Liver (tissue), 9 donors: ENCODE data around the gene TWF1. TPM values are rescaled to one million over a fixed set of nuclear protein-coding genes. Genes with fewer than 3 reads are reported as not detected.

Source experiments
- DNase-seq: peaks from one replicate; pipeline ENCODE4 v3.0.0-alpha.2; 2017; ENCODE audit warnings: low spot score
- H3K27ac ChIP-seq, 2 donors: one replicate each; pipeline ENCODE4 v1.7.0; 2013; ENCODE audit warnings: inconsistent platforms in 2 of 2, low read length in 2 of 2, control low read depth in 1 of 2, low read depth in 1 of 2, mild to moderate bottlenecking in 1 of 2
- H3K27me3 ChIP-seq, 4 donors: one replicate each; pipeline versions ENCODE4 v1.6.1 to v1.7.0; 2013; ENCODE audit warnings: low read length in 3 of 4, inconsistent platforms in 1 of 4, mild to moderate bottlenecking in 1 of 4, moderate library complexity in 1 of 4; ENCODE audit not compliant: control insufficient read depth in 4 of 4, insufficient read depth in 4 of 4
- H3K36me3 ChIP-seq, 4 donors: one replicate each; pipeline versions ENCODE4 v1.6.1 to v1.7.0; 2013; ENCODE audit warnings: low read length in 3 of 4, mild to moderate bottlenecking in 3 of 4, low read depth in 1 of 4, moderate library complexity in 1 of 4; ENCODE audit not compliant: control insufficient read depth in 4 of 4, insufficient read depth in 3 of 4
- H3K4me1 ChIP-seq, 4 donors: one replicate each; pipeline versions ENCODE4 v1.6.1 to v1.7.0; 2013; ENCODE audit warnings: low read length in 3 of 4, mild to moderate bottlenecking in 3 of 4, moderate library complexity in 1 of 4; ENCODE audit not compliant: control insufficient read depth in 4 of 4, insufficient read depth in 4 of 4
- H3K4me3 ChIP-seq, 3 donors: one replicate each; pipeline versions ENCODE4 v1.6.1 to v1.7.0; 2013; ENCODE audit warnings: low read length in 3 of 3, control low read depth in 1 of 3, low read depth in 1 of 3, mild to moderate bottlenecking in 1 of 3
- H3K9ac ChIP-seq, 2 donors: one replicate each; pipeline ENCODE4 v1.7.0; 2013; ENCODE audit warnings: low read length in 2 of 2, mild to moderate bottlenecking in 2 of 2, moderate library complexity in 2 of 2, control low read depth in 1 of 2, low read depth in 1 of 2
- H3K9me3 ChIP-seq, 4 donors: one replicate each; pipeline versions ENCODE4 v1.6.1 to v1.7.0; 2013; ENCODE audit warnings: low read length in 3 of 4; ENCODE audit not compliant: control insufficient read depth in 4 of 4
- CTCF ChIP-seq: fragments of 150-350 bp; IDR thresholded peaks from 2 replicates; pipeline ENCODE4 v1.5.1; 2017; ENCODE audit warnings: improper control_type of control experiment, low read depth, low read length; ENCODE audit not compliant: missing input control
- EGR1 ChIP-seq, 2 donors: IDR thresholded peaks; 2 replicates each; pipeline ENCODE4 v1.6.1; 2016 to 2018; ENCODE audit warnings: antibody characterized with exemption in 2 of 2, low read depth in 2 of 2
- FOXA1 ChIP-seq: IDR thresholded peaks from 2 replicates; pipeline ENCODE4 v1.6.1; 2016; ENCODE audit warnings: antibody characterized with exemption
- FOXA2 ChIP-seq: IDR thresholded peaks from 2 replicates; pipeline ENCODE4 v1.6.1; 2016; ENCODE audit warnings: antibody characterized with exemption
- GABPA ChIP-seq, 2 donors: IDR thresholded peaks in 1 of 2; conservative IDR thresholded peaks in 1 of 2; 2 replicates each; pipeline ENCODE4 v1.6.1; 2016; ENCODE audit warnings: antibody characterized with exemption in 2 of 2, mild to moderate bottlenecking in 1 of 2, moderate library complexity in 1 of 2
- HNF4A ChIP-seq, 2 donors: conservative IDR thresholded peaks; 2 replicates each; pipeline ENCODE4 v1.6.1; 2016; ENCODE audit warnings: antibody characterized with exemption in 2 of 2, mild to moderate bottlenecking in 2 of 2
- HNF4G ChIP-seq: IDR thresholded peaks from 2 replicates; pipeline ENCODE4 v1.6.1; 2016; ENCODE audit warnings: antibody characterized with exemption
- JUND ChIP-seq, 2 donors: IDR thresholded peaks; 2 replicates each; pipeline ENCODE4 v1.6.1; 2016; ENCODE audit warnings: antibody characterized with exemption in 2 of 2
- NR2F2 ChIP-seq: IDR thresholded peaks from 2 replicates; pipeline ENCODE4 v1.6.1; 2016; ENCODE audit warnings: antibody characterized with exemption
- RAD21 ChIP-seq, 2 donors: IDR thresholded peaks; 2 replicates each; pipeline ENCODE4 v1.6.1; 2016; ENCODE audit warnings: antibody characterized with exemption in 2 of 2, mild to moderate bottlenecking in 2 of 2
- RXRA ChIP-seq, 2 donors: IDR thresholded peaks; 2 replicates each; pipeline ENCODE4 v1.6.1; 2017 to 2018; ENCODE audit warnings: antibody characterized with exemption in 2 of 2, mild to moderate bottlenecking in 1 of 2
- SP1 ChIP-seq: IDR thresholded peaks from 2 replicates; pipeline ENCODE4 v1.6.1; 2018; ENCODE audit warnings: antibody characterized with exemption, mild to moderate bottlenecking
- TAF1 ChIP-seq: conservative IDR thresholded peaks from 2 replicates; pipeline ENCODE4 v1.6.1; 2016; ENCODE audit warnings: antibody characterized with exemption, mild to moderate bottlenecking
- YY1 ChIP-seq: IDR thresholded peaks from 2 replicates; pipeline ENCODE4 v1.6.1; 2016; ENCODE audit warnings: antibody characterized with exemption, mild to moderate bottlenecking
- WGBS: extraction: QIAGEN DNeasy Blood & Tissue Kit; methylation state at CpG from one replicate; pipeline ENCODE4 v1.1.7; 2013; 5-methylcytosine and 5-hydroxymethylcytosine counted together
- polyA plus RNA-seq, 2 donors: library from polyadenylated mRNA; stranded (reverse) in 1 of 2; unstranded in 1 of 2; fragments of 200-250 nt in 1 of 2; fragments of >200 nt in 1 of 2; fragmentation: Nextera tagmentation in 1 of 2; extraction: Ambion mirVana in 1 of 2; gene quantifications; one replicate each; pipeline versions ENCODE4 v1.2.1 to v1.2.3, GENCODE V29; 2013 to 2015
- total RNA-seq, 2 donors: library from RNA; depleted of rRNA; stranded (reverse); fragments of >200 nt; gene quantifications; one replicate each; pipeline ENCODE4 v1.2.3, GENCODE V29; 2014
- TF ChIP-seq, protein P1 (sequence below): IDR thresholded peaks from 2 replicates; pipeline ENCODE4 v1.6.1; 2016; ENCODE audit warnings: antibody characterized with exemption
- TF ChIP-seq, protein P2 (sequence below): IDR thresholded peaks from 2 replicates; pipeline ENCODE4 v1.6.1; 2016; ENCODE audit warnings: antibody characterized with exemption
- TF ChIP-seq, protein P3 (sequence below): IDR thresholded peaks from 2 replicates; pipeline ENCODE4 v1.6.1; 2016; ENCODE audit warnings: antibody characterized with exemption
- TF ChIP-seq, protein P4 (sequence below): IDR thresholded peaks from 2 replicates; pipeline ENCODE4 v1.6.1; 2016; ENCODE audit warnings: antibody characterized with exemption, mild to moderate bottlenecking
- donor health status: healthy.
- donor health status: healthy.
- donor health status: healthy.
- donor health status: healthy.
- donor health status: healthy.

TWF1 gene
- total and polyA plus RNA-seq, 4 donors: 25.6 to 32.5 (median 31.0) TPM

- 86% methylated on average over 1 of the region's 1 CpG for WGBS
- Histone ChIP-seq H3K4me3 (no peak overlapping the region), H3K36me3 (no peaks in the 10 kb centered on the region), H3K27ac (no peak overlapping the region), H3K9me3 (no peaks in the 10 kb centered on the region), H3K9ac (no peak overlapping the region), H3K4me1 (no peaks in the 10 kb centered on the region), H3K27me3 (no peaks in the 10 kb centered on the region)
- DNase-seq: no peak
- no peak for TF ChIP-seq SP1
- TF ChIP-seq TAF1: no peak
- TF ChIP-seq, protein P1, sequence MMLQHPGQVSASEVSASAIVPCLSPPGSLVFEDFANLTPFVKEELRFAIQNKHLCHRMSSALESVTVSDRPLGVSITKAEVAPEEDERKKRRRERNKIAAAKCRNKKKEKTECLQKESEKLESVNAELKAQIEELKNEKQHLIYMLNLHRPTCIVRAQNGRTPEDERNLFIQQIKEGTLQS: no peak
- TF ChIP-seq RXRA (IDR thresholded peaks at IDR 0.05): no peak
- TF ChIP-seq, protein P2, sequence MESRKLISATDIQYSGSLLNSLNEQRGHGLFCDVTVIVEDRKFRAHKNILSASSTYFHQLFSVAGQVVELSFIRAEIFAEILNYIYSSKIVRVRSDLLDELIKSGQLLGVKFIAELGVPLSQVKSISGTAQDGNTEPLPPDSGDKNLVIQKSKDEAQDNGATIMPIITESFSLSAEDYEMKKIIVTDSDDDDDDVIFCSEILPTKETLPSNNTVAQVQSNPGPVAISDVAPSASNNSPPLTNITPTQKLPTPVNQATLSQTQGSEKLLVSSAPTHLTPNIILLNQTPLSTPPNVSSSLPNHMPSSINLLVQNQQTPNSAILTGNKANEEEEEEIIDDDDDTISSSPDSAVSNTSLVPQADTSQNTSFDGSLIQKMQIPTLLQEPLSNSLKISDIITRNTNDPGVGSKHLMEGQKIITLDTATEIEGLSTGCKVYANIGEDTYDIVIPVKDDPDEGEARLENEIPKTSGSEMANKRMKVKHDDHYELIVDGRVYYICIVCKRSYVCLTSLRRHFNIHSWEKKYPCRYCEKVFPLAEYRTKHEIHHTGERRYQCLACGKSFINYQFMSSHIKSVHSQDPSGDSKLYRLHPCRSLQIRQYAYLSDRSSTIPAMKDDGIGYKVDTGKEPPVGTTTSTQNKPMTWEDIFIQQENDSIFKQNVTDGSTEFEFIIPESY: no peak
- TF ChIP-seq, protein P3, sequence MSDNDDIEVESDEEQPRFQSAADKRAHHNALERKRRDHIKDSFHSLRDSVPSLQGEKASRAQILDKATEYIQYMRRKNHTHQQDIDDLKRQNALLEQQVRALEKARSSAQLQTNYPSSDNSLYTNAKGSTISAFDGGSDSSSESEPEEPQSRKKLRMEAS: no peak
- TF ChIP-seq NR2F2: no peak
- TF ChIP-seq CTCF: no peak
- no peak for TF ChIP-seq FOXA1
- no peak for TF ChIP-seq FOXA2
- TF ChIP-seq JUND (IDR thresholded peaks at IDR 0.05): no peak
- no peak for TF ChIP-seq GABPA (IDR thresholded peaks at IDR 0.05 in 1 of 2, conservative IDR thresholded peaks at IDR 0.05 in 1 of 2)
- no peak for TF ChIP-seq HNF4G
- no peak for TF ChIP-seq RAD21 (IDR thresholded peaks at IDR 0.05)
- no peak for TF ChIP-seq HNF4A (conservative IDR thresholded peaks at IDR 0.05)
- no peak for TF ChIP-seq YY1
- TF ChIP-seq, protein P4, sequence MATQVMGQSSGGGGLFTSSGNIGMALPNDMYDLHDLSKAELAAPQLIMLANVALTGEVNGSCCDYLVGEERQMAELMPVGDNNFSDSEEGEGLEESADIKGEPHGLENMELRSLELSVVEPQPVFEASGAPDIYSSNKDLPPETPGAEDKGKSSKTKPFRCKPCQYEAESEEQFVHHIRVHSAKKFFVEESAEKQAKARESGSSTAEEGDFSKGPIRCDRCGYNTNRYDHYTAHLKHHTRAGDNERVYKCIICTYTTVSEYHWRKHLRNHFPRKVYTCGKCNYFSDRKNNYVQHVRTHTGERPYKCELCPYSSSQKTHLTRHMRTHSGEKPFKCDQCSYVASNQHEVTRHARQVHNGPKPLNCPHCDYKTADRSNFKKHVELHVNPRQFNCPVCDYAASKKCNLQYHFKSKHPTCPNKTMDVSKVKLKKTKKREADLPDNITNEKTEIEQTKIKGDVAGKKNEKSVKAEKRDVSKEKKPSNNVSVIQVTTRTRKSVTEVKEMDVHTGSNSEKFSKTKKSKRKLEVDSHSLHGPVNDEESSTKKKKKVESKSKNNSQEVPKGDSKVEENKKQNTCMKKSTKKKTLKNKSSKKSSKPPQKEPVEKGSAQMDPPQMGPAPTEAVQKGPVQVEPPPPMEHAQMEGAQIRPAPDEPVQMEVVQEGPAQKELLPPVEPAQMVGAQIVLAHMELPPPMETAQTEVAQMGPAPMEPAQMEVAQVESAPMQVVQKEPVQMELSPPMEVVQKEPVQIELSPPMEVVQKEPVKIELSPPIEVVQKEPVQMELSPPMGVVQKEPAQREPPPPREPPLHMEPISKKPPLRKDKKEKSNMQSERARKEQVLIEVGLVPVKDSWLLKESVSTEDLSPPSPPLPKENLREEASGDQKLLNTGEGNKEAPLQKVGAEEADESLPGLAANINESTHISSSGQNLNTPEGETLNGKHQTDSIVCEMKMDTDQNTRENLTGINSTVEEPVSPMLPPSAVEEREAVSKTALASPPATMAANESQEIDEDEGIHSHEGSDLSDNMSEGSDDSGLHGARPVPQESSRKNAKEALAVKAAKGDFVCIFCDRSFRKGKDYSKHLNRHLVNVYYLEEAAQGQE: no peak
- no peak for TF ChIP-seq EGR1 (IDR thresholded peaks at IDR 0.05; ENCODE audit: low read depth in 2 of 2)
Measured at GRCh38 chr12:43827093-43827492, 21.0 kb upstream of the TWF1 start.
